NCI-H82 treated with DMSO at 0.1 percent for 48 hours (cell line): Measurements from ENCODE around the gene PRDM16.

Experiments
- DNase-seq: peaks from one replicate; lab custom pipeline; 2025; ENCODE audit not compliant: unreplicated experiment; lab: John Stamatoyannopoulos, UW

The PRDM16 gene

DNA sequence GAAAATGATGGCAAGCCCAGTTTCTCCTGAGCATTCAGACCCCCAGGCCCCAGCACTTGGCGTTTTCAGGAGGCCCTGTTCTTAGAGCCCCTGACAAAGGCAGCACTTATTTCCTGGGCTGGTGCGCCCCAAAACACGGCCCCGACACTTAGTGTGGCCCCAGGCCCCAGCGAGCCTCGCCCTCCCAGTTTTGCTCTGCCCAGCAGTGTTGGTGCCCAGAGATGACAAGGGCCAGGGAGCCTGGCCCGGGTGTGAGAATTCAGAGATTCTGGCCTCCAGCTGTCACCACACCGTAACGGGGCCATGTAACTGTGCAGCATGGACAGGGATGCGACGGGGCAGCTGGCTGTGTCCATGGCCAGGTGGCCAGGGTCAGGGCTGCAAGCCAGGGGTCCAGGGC, 367.4 kb downstream of the PRDM16 start:
- DNase-seq, result no peak

DNA sequence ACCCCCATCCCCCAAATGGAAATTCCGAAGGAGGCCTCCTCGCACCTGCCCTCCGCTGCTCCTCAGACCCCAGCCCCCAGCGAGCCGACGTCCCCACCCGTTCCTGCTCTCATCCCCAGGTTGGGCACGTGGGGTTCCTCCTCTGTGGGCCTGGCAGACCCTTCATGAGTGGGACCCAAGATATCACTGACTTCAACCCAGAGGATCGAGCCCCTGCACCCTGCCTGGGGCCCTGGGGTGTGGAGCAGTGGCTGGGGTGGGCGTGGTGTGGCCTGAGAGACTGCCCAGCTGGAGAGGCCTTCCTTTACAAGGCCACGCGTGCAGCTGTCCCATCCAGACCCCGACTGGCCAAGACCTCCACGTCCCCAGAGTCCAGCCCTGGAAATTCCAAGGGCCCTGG, 367.9 kb downstream of the PRDM16 start:
- DNase-seq, result no peak

DNA sequence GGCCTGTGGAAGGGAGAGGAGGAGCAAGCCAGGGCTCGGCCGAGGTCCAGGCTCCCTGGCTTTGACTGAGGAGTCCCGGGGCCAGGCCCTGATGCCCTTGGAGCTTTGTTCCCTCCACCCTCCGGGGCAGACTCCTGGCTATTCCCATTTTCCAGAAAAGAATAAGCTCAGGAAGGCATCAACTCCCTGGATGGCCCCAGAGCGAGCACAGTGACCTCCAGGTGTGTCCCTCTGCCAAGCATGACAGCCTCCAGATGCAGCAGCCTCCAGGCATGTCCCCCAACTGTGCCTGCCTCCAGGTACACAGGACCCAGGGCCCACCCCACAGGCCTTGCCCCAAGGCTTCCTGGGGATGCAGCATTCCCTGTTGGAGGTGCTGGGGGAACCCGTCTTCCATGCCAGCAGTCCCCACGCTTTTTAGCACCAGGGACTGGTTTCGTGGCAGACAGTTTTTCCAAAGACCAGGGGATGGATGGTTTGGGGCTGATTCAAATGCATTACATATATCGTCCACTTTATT, 369.7 kb downstream of the PRDM16 start:
- DNase-seq, result no peak

GRCh38 chr1:3439346-3440299, 370.6 kb downstream of the PRDM16 start:
- DNase-seq, result no peak

DNA sequence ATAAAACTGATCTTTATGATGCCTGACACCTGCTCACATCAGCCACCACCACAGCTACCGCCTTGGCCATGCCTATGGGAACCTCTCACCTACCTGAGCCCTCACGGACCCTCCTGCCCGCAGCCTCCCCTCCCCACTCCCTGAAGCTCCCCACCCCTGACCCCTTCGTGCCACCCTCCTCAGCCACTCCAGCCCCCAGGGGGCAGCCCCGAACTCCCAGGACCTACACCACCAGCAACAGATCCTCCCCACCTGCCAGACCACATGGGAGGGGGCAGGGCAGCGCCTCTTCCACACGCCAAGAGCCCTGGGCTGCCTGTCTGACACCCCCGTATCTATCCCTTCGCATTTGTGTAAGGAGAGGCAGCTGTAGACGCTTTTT, 371.3 kb downstream of the PRDM16 start:
- no peak for DNase-seq

- DNase-seq, result no peak
These were observed 371.9 kb downstream of the PRDM16 start for GRCh38 chr1:3440711-3441409.

- no peak for DNase-seq
These were observed 372.4 kb downstream of the PRDM16 start for GRCh38 chr1:3441410-3441847.

- no peak for DNase-seq
These were observed 372.9 kb downstream of the PRDM16 start for GRCh38 chr1:3441880-3442279.

GRCh38 chr1:3442331-3442730, 373.3 kb downstream of the PRDM16 start:
- no peak for DNase-seq

- DNase-seq, result no peak
These were observed 373.9 kb downstream of the PRDM16 start for GRCh38 chr1:3442901-3443300.

GRCh38 chr1:3443807-3444206, 374.8 kb downstream of the PRDM16 start:
- no peak for DNase-seq

DNA sequence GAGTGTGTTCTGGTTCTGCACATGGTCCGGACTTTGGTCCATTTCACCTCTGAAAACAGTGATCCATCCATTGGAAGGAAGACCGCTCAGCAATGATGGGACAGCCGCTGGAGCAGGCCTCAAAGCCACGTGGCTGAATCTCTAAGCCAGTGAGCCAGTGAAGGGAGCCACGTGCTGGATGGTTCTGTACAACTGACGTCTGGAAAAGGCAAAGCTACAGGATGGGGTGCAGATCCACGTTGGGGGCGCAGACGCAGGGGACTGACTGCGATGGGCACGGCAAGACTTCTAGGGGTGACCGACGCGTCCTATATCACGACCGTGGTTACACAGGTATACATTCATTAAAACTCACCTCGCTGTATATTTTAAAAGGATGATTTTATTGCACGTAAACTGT, 375.3 kb downstream of the PRDM16 start:
- no peak for DNase-seq

DNA sequence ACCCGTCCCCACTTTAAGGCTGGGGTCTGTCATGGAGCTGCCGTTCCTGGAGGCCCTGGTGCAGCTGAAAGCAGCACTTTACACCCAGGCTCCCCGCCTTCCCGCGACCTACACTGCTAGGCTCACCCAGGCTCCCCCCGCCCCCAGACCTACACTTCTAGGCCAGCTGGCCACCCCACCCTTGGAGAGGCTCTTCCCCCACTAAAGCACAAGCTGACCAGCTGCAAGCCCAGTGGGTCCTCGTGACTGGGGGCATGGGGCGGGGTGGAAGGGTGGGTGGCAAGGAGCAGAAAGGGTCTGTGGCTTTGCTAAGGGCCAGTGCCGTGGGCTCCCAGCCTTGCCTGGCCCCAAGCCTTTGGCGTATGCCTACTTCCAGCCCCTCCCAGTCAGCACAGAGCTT, 375.7 kb downstream of the PRDM16 start:
- DNase-seq, result no peak

DNA sequence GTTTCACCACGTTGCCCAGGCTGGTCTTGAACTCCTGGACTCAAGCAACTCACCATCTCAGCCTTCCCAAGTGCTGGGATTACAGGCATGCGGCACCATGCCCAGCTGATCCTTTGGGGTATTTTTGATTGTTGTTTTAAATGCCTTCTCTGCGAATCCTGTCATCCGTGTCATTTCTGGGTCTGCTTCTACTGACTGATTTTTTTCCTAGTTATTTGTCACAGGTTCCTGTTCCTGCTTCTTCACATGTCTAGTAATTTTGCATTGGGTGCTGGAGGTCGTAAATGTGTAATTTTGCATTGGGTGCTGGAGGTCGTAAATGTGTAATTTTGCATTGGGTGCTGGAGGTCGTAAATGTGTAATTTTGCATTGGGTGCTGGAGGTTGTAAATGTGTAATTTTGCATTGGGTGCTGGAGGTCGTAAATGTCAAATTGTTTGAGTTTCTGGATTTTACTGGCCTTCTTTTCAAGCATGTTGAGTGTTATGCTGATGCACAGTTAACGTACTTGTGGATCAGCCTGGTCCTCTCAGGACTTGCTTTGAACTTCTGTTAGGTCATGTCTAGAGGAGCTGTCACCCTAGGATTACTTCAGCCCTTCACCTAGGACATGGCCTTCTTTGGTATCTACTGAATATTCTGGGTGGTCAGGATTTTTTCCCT, 381.3 kb downstream of the PRDM16 start:
- DNase-seq, result no peak

- no peak for DNase-seq
These were observed 382.0 kb downstream of the PRDM16 start for GRCh38 chr1:3450983-3451382.

- DNase-seq, result no peak
These were observed 383.2 kb downstream of the PRDM16 start for GRCh38 chr1:3451994-3452865.

GRCh38 chr1:3452866-3453175, 383.8 kb downstream of the PRDM16 start:
- no peak for DNase-seq

DNA sequence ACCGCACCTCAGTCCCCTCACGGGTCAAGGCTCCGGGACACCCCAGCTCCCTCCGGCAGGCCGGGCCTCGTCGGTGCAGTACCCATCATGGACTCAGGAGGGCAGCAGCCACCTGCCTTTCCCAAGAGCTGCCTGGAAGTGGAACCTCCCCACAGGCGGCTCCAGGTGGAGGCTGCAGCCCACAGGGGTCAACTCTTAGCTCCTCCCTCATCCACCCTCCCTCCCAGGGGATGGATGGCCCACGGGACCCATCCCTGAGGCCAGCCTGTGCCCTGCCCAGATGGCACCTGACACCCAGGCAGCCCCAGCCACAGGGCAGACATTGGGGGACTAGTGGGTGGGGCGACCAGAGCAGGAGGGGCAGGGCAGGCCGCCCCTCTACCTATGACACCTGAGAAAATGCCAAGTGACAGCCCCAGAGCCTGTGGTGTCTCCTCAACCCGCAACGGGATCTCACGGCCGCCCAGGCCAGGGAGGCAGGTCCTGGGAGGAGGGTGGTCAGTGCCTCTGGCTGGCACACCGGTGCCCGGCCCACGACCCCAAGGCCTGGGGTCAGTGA, 384.3 kb downstream of the PRDM16 start:
- DNase-seq, result no peak

GRCh38 chr1:3453891-3454810, 385.1 kb downstream of the PRDM16 start, which contains the start of gene ARHGEF16:
Gene ARHGEF16, plus strand, starts transcription at chr1:3454665. Its CDS starts 8,420 bp downstream, at chr1:3463085.
- DNase-seq, result no peak
